Activated naive CD4-positive, alpha-beta T cell treated with anti-CD3 and anti-CD28 coated beads, Interleukin-2, amount 10 ng/mL, durations not matched to agents 7 days and 5 days (primary cell): ENCODE data around the gene TBX15.

Source experiments
- CTCF ChIA-PET: fragments of 350-600 bp; sonication (Branson Sonifier 250); formaldehyde crosslinking; loops from one replicate; lab custom pipeline; 2021; ENCODE audit warnings: antibody characterized with exemption; lab: Charles Lee
- DNase-seq: peaks from one replicate; pipeline ENCODE4 v3.0.0-alpha.2; 2020
- H3K27ac Mint-ChIP-seq: one replicate; pipeline ENCODE4 v1.8.0; 2021; ENCODE audit warnings: mild to moderate bottlenecking, moderate library complexity, mixed read lengths
- H3K27me3 Mint-ChIP-seq: one replicate; pipeline ENCODE4 v1.8.0; 2021; ENCODE audit warnings: mild to moderate bottlenecking, mixed read lengths
- H3K36me3 Mint-ChIP-seq: one replicate; pipeline ENCODE4 v1.8.0; 2021; ENCODE audit warnings: mixed read lengths
- H3K4me1 Mint-ChIP-seq: one replicate; pipeline ENCODE4 v1.8.0; 2021; ENCODE audit warnings: mixed read lengths
- H3K4me3 Mint-ChIP-seq: one replicate; pipeline ENCODE4 v1.8.0; 2021; ENCODE audit warnings: mild to moderate bottlenecking, moderate library complexity, mixed read lengths
- H3K9me3 Mint-ChIP-seq: one replicate; pipeline ENCODE4 v1.8.0; 2021; ENCODE audit warnings: mixed read lengths

The TBX15 gene

GRCh38 chr1:119006406-119007279, 18.5 kb upstream of the TBX15 start:
- no peak for DNase-seq
- Mint-ChIP-seq H3K9me3 (peaks cover 2% of the 10 kb centered on the region), H3K4me3 (peak overlapping the region; percentile 1), H3K27me3 (peaks cover 75% of the 10 kb centered on the region), H3K36me3 (peaks cover 7% of the 10 kb centered on the region), H3K4me1 (peaks cover 13% of the 10 kb centered on the region), H3K27ac (peak overlapping the region; percentile 20)
- CTCF ChIA-PET, result interaction anchor here (1.5 kb wide), 1 partner anchor 17 kb away, joined by 4 read pairs; no protein-coding TSS in a partner anchor

GRCh38 chr1:119005724-119006405, 17.7 kb upstream of the TBX15 start:
- Mint-ChIP-seq H3K36me3 (peaks cover 7% of the 10 kb centered on the region), H3K9me3 (peaks cover 2% of the 10 kb centered on the region), H3K27me3 (peaks cover 83% of the 10 kb centered on the region), H3K27ac (peak overlapping the region; percentile 72), H3K4me1 (peaks cover 15% of the 10 kb centered on the region), H3K4me3 (peak overlapping the region; percentile 1)
- CTCF ChIA-PET, result interaction anchor here (0.9 to 1.5 kb wide), 3 partner anchors 16 to 30 kb away, joined by 3 to 4 read pairs (median 3); no protein-coding TSS in a partner anchor
- no peak for DNase-seq

- Mint-ChIP-seq H3K4me1 (peaks cover 22% of the 10 kb centered on the region), H3K27ac (no peak overlapping the region), H3K4me3 (no peak overlapping the region), H3K27me3 (peaks cover 94% of the 10 kb centered on the region), H3K9me3 (peaks cover 2% of the 10 kb centered on the region), H3K36me3 (peaks cover 8% of the 10 kb centered on the region)
- DNase-seq, result no peak
- CTCF ChIA-PET, result interaction anchor here (0.9 to 1.0 kb wide), 2 partner anchors 18 to 29 kb away, joined by 3 read pairs; no protein-coding TSS in a partner anchor
These were observed 16.6 kb upstream of the TBX15 start for GRCh38 chr1:119004781-119005180.

- DNase-seq, result no peak
- Mint-ChIP-seq H3K36me3 (peaks cover 8% of the 10 kb centered on the region), H3K4me3 (no peak overlapping the region), H3K27ac (no peak overlapping the region), H3K4me1 (peaks cover 22% of the 10 kb centered on the region), H3K27me3 (peaks cover 97% of the 10 kb centered on the region), H3K9me3 (peaks cover 2% of the 10 kb centered on the region)
- CTCF ChIA-PET, result no interaction called here
These were observed 16.0 kb upstream of the TBX15 start for GRCh38 chr1:119004129-119004527.

- no peak overlapping the region for H3K4me3 Mint-ChIP-seq
- peaks cover 2% of the 10 kb centered on the region for H3K9me3 Mint-ChIP-seq
- peaks cover 21% of the 10 kb centered on the region for H3K4me1 Mint-ChIP-seq
- CTCF ChIA-PET, result no interaction called here
- peaks cover 7% of the 10 kb centered on the region for H3K36me3 Mint-ChIP-seq
- DNase-seq, result no peak
- no peak overlapping the region for H3K27ac Mint-ChIP-seq
- peaks cover 97% of the 10 kb centered on the region for H3K27me3 Mint-ChIP-seq
These were observed 15.4 kb upstream of the TBX15 start for GRCh38 chr1:119003413-119004128.

- Mint-ChIP-seq H3K27me3 (peaks cover 97% of the 10 kb centered on the region), H3K27ac (no peak overlapping the region), H3K9me3 (peaks cover 2% of the 10 kb centered on the region), H3K4me3 (no peak overlapping the region), H3K4me1 (peaks cover 18% of the 10 kb centered on the region), H3K36me3 (peaks cover 5% of the 10 kb centered on the region)
- CTCF ChIA-PET, result interaction anchor here (0.9 kb wide), 1 partner anchor 13 kb away, joined by 3 read pairs; no protein-coding TSS in a partner anchor
- DNase-seq, result no peak
These were observed 14.0 kb upstream of the TBX15 start for GRCh38 chr1:119002028-119002686.

GRCh38 chr1:119001181-119002027, 13.3 kb upstream of the TBX15 start:
- Mint-ChIP-seq H3K27me3 (peaks cover 97% of the 10 kb centered on the region), H3K9me3 (peaks cover 2% of the 10 kb centered on the region), H3K4me1 (peaks cover 17% of the 10 kb centered on the region), H3K4me3 (no peak overlapping the region), H3K27ac (no peak overlapping the region), H3K36me3 (peaks cover 5% of the 10 kb centered on the region)
- CTCF ChIA-PET, result interaction anchor here (1.7 kb wide), 1 partner anchor 16 kb away, joined by 5 read pairs; no protein-coding TSS in a partner anchor
- DNase-seq, result no peak

- H3K4me1 Mint-ChIP-seq, result peaks cover 15% of the 10 kb centered on the region
- peak overlapping the region; percentile 18 for H3K4me3 Mint-ChIP-seq
- H3K27ac Mint-ChIP-seq, result no peak overlapping the region
- H3K27me3 Mint-ChIP-seq, result peaks cover 96% of the 10 kb centered on the region
- peaks cover 2% of the 10 kb centered on the region for H3K36me3 Mint-ChIP-seq
- CTCF ChIA-PET, result interaction anchor here (1.7 kb wide), 1 partner anchor 16 kb away, joined by 5 read pairs; no protein-coding TSS in a partner anchor
- H3K9me3 Mint-ChIP-seq, result no peaks in the 10 kb centered on the region
- no peak for DNase-seq
These were observed 12.4 kb upstream of the TBX15 start for GRCh38 chr1:119000371-119001180.

GRCh38 chr1:118999348-119000071, 11.4 kb upstream of the TBX15 start:
- no peaks in the 10 kb centered on the region for H3K9me3 Mint-ChIP-seq
- CTCF ChIA-PET, result interaction anchor here (1.7 kb wide), 1 partner anchor 15 kb away, joined by 5 read pairs; no protein-coding TSS in a partner anchor
- no peak overlapping the region for H3K4me3 Mint-ChIP-seq
- H3K4me1 Mint-ChIP-seq, result peaks cover 15% of the 10 kb centered on the region
- H3K36me3 Mint-ChIP-seq, result peaks cover 1% of the 10 kb centered on the region
- peak overlapping the region; percentile 19 for H3K27ac Mint-ChIP-seq
- H3K27me3 Mint-ChIP-seq, result peaks cover 99% of the 10 kb centered on the region
- DNase-seq, result no peak

- Mint-ChIP-seq H3K4me3 (no peak overlapping the region), H3K4me1 (peaks cover 15% of the 10 kb centered on the region), H3K27ac (no peak overlapping the region), H3K27me3 (peaks cover 99% of the 10 kb centered on the region), H3K9me3 (no peaks in the 10 kb centered on the region), H3K36me3 (peaks cover 1% of the 10 kb centered on the region)
- CTCF ChIA-PET, result no interaction called here
- no peak for DNase-seq
These were observed 10.0 kb upstream of the TBX15 start for GRCh38 chr1:118998171-118998570.

GRCh38 chr1:118997225-118997624, 9.1 kb upstream of the TBX15 start:
- peaks cover 13% of the 10 kb centered on the region for H3K4me1 Mint-ChIP-seq
- CTCF ChIA-PET, result no interaction called here
- DNase-seq, result no peak
- no peak overlapping the region for H3K4me3 Mint-ChIP-seq
- no peak overlapping the region for H3K27ac Mint-ChIP-seq
- H3K27me3 Mint-ChIP-seq, result peaks cover 97% of the 10 kb centered on the region
- H3K9me3 Mint-ChIP-seq, result no peaks in the 10 kb centered on the region
- peaks cover 3% of the 10 kb centered on the region for H3K36me3 Mint-ChIP-seq
